NK-92 treated with Interleukin-12 subunit alpha and Interleukin-12 subunit beta, amount 100 ng/mL, for 24 hours (cell line): ENCODE measurements around the gene TNRC6B.

ENCODE experiments used
- DNase-seq: peaks from one replicate; lab custom pipeline; 2025; lab: John Stamatoyannopoulos, UW

Gene TNRC6B

DNA sequence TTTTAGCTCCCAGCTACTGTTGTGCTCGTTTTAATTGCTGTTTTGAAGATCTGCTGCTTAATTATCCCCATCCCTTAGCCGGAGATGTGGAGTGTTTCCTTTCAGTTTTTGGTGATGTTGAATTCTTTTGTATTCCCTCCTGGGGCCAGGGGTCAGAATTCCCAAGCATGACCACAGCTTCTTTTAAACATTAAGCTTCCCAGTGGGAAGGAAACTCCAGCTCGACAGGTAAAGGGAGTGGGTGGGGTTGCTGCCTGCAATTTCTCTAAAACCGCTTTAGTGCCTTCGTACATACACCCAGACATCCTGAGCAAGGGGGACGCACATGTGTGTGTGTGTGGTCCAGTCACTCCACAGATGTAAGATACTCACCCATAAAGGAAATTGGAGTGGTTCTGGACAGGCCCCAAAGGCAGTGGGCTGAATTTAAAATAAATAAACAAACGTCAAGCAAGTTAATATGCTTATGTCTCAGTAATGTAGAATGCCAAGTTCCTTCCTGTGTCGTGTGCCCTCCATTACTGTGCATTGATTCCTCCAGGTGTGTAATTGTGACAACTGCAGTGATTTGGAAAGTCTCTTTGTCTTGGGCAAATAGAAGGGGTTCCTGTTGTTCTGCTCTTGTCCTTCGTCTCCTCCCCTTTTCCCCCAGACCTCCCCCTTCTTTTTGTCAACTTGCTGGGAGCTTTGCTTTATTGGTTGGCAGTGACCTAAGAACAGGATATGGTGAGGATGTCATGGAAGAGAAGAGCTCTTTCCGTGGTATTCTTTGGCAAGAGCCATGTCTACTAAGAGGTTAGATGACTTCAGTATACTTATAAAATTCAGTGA lies 149.4 kb downstream of the TNRC6B start:
- no peak for DNase-seq

DNA sequence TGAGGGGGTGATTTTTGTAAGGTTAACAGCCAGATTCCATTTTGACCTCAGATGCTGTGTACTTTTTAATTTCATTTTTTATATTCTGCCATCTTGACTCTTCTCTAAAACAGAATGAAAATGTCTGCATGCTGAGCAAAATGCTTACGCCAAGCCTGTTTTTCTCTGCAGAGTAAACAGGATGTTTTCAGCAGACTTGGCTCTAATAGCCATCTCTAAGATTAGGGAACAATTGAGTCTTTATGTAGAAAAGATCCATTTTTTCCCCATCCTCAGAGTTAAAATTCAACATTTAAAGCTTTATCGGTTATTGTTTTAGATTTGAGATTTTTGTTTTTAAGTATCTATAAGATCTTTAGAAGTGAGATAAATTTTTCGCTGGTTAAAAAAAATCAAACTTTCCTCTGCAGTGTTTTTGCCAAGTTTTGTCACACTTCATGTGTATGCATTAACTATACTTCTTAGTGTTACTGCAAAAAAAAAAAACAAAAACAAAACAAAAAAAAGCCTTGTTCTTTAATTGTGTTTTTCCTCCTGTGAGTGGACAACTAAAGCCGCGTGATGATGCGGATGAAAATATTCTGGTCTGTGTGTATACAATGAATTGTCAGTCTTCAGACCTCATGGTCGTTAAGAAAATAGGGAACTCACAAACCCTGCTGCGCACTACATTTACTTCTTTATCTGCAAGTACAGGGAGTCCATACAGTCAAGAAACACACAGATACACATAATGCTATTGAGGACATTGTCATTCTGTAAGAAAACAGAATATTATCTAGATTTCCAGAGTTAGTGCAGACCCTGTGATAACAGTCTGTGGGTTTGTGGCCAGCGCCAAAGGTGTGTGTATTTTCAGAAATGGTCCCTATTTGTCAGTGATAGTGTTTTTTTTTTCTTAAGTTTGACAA lies 151.1 kb downstream of the TNRC6B start:
- no peak for DNase-seq

GRCh38 chr22:40329466-40329865 lies 151.7 kb downstream of the TNRC6B start:
- DNase-seq: no peak

DNA sequence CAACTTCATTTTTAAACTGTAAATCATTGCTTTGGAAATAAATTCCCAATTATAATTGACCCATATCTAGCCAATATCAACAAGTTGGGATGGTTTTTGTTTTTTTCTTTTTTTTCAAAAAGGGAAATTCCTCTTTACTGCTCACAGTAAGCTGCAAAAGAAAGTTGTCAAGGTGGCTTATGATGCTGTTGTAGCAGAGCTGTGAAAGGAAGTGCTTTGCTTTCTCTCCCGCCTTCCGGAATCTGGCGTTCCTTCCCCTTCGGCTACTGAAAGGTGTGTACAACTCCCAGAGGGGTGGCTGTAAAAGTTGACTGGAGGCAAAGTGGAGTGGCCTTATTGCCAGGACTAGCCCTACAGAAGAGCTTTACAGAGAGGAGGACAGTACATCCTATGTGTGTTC lies 152.4 kb downstream of the TNRC6B start:
- no peak for DNase-seq

GRCh38 chr22:40330615-40331014 lies 152.9 kb downstream of the TNRC6B start:
- DNase-seq: no peak

- no peak for DNase-seq
Observed at GRCh38 chr22:40331706-40332105, 154.0 kb downstream of the TNRC6B start.

DNA sequence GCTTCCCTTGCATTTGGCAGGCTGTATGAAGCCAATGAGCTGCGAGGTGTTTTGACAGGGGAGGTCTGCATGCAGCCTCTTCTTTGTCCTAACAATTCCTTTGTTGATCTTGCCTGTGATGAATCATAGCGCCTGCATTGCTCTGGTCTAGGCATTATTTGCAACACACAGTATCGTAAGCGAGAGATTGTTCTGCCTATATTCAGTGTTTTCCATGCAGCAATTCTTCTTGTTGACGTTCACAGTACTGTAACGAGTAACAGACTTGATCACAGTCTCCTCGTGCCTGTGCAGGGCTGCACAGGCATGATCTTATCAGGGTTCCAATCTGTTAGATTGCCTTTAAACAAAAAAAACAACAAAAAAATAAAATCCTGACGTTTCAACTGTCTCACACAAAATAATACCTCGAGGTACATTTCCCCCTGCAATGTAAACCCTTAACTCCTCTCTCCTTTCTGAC lies 154.6 kb downstream of the TNRC6B start:
- no peak for DNase-seq

DNA sequence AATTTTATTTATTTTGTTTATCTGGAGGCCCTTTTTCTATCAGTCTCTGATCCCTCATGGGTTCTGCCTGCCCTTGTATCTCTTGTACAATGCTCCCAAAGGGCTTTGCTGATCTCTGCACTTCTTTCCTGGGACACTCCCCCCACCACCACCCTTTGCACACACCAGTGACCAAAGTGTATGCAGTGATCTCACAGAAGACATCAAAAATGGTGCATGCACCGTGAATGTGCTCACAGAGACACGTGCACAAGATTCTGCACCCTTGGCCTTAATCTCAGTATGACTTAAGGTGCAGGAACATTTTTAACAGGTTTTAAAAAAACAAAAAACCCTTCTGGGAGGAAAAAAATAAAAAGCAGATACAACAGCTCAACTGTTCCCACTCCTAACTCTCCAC lies 156.3 kb downstream of the TNRC6B start:
- no peak for DNase-seq

- no peak for DNase-seq
Observed at GRCh38 chr22:40334899-40335298, 157.2 kb downstream of the TNRC6B start.

- no peak for DNase-seq
Observed at GRCh38 chr22:40335358-40335757, 157.6 kb downstream of the TNRC6B start.

GRCh38 chr22:40340044-40340443 lies 162.3 kb downstream of the TNRC6B start:
- no peak for DNase-seq

DNA sequence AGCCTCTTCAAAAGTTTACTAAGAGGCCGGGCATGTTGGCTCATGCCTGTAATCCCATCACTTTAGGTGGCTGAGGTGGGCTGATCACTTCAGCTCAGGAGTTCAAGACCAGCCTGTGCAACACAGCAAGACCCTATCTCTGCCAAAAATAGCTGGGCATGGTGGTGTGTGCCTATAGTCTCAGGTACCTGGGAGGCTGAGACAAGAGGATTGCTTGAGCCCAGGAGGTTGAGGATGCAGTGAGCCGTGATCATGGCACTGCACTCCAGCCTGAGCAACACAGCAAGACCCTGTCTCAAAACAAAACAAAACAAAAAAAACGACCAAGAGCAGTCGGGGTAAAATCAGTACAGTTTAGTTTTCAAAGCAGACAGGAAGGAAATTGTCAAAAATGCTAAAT lies 163.9 kb downstream of the TNRC6B start:
- DNase-seq: no peak

DNA sequence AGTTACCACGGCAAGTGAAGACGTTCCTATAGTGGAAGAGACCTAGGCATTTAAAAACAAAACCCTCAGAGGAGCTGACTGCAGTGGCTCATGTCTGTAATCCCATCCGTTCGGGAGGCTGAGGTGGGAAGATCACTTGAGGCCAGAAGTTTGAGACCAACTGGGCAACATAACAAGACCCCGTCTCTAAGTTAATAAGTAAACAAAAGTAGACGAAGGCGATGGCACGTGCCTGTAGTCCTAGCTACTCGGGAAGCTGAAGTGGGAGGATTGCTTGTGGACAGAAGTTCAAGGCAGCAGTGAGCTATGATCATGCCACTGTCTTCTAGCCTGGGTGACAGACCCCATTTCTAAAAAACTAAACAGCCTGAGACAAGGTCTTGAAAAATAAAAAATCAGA lies 164.8 kb downstream of the TNRC6B start:
- no peak for DNase-seq

DNA sequence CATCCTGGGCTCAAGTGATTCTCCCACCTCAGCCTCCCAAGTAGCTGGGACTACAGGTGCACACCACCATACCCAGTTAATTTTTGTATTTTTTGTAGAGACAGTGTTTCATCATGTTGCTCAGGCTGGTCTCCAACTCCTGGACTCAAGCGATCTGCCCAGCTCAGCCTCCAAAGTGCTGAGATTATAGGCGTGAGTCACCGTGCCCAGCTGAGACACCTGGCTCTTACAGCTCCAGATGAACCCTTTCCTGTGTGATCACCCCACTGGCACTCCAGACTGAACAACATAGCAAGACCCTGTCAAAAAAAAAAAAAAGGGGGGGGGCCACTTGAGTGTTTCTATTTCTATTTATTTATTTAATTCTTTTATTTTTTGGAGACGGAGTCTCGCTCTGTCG lies 167.5 kb downstream of the TNRC6B start:
- peak; percentile 6 for DNase-seq

DNA sequence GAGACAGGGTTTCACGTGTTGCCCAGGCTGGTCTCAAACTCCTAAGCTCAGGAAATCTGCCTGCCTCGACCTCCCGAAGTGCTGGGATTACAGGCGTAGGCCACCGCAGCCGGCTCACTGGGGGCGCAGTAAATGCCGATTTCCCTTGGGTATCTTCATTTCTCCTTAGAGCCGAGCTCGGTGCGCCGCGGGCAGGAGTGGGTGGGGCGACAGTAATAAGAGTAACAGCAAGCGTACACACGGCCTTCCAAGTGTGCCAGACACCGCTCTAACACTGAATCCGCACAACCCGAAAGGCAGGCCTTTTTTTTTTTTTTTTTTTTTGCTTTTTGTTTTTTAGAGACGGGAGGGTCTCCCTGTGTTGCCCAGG lies 168.1 kb downstream of the TNRC6B start:
- DNase-seq: no peak

DNA sequence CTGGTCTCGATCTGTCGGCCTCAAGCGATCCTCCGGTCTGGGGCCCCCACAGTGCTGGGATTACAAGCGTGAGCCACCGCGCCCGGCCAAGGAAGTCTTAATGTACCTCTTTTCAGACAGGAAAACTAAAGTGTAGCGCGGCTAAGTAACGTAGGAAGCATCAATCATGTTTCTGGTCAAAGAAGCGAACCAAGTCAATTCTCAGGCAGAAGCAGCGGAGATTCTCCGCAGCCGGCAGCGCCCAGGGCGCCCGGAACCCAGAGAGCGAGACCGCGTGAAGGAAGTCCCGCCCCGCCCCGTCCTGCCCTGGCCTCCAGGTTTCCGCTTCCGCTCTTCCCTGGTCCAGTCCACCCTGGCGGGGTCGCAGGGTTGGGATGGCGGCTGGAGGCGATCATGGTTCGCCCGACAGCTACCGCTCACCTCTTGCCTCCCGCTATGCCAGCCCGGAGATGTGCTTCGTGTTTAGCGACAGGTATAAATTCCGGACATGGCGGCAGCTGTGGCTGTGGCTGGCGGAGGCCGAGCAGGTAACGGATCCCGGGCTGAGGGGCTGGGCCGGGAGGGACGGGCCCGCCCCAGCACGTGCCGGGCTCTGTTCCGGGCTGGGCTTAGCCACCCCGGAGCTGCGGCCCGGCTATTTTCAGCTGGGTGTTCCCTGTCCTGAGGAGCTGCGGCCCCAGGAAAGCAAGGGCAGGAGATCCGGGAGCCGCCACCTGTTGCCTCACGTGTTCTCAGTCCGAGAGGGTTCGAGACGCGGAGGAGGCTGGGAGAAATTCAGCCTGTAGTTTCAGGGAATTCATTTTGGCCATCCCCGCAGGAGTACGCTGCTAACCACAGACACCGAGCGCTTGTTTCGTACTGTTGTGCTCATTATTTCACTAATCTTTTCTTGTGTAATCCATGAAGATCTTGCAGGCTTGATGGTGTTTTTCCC lies 168.7 kb downstream of the TNRC6B start, which contains the start of gene ADSL:
ADSL (plus strand) TSS at position 316 of the 934 bp plus-strand sequence; CDS start at position 375, 59 bp downstream.
- peak; percentile 66 for DNase-seq

GRCh38 chr22:40347300-40347699 lies 169.6 kb downstream of the TNRC6B start:
- no peak for DNase-seq

GRCh38 chr22:40348025-40348658 lies 170.4 kb downstream of the TNRC6B start:
- peak; percentile 31 for DNase-seq

GRCh38 chr22:40352763-40353162 lies 175.0 kb downstream of the TNRC6B start:
- DNase-seq: no peak

DNA sequence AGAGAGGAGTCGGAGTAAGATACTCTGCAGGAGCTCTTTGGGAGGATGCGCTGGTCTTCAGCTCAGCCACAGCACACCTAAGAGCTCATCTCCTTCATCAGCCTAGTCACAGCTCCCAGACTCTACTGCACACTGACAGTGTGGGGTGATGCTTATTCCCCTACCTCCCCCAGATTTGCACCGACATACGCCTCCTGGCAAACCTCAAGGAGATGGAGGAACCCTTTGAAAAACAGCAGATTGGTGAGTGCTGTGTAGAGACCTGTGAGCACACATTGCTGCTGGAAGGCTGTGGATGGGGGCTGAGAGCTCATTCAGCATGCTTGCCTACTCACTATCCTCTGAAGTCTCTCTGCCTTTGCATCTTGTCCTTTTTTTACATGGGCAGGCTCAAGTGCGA lies 183.4 kb downstream of the TNRC6B start:
- no peak for DNase-seq

GRCh38 chr22:40363059-40363458 lies 185.3 kb downstream of the TNRC6B start:
- DNase-seq: no peak
